ENCODE data around the gene SPATA6. TPM values are rescaled to one million over a fixed set of nuclear protein-coding genes. Genes with fewer than 3 reads are reported as not detected.

The SPATA6 gene
- total and polyA plus RNA-seq, 2 of the 13 experiments (the other 11 are each of a cell fraction or from before 2014, with no cell fraction given): 0.81 to 3.3 TPM

DNA sequence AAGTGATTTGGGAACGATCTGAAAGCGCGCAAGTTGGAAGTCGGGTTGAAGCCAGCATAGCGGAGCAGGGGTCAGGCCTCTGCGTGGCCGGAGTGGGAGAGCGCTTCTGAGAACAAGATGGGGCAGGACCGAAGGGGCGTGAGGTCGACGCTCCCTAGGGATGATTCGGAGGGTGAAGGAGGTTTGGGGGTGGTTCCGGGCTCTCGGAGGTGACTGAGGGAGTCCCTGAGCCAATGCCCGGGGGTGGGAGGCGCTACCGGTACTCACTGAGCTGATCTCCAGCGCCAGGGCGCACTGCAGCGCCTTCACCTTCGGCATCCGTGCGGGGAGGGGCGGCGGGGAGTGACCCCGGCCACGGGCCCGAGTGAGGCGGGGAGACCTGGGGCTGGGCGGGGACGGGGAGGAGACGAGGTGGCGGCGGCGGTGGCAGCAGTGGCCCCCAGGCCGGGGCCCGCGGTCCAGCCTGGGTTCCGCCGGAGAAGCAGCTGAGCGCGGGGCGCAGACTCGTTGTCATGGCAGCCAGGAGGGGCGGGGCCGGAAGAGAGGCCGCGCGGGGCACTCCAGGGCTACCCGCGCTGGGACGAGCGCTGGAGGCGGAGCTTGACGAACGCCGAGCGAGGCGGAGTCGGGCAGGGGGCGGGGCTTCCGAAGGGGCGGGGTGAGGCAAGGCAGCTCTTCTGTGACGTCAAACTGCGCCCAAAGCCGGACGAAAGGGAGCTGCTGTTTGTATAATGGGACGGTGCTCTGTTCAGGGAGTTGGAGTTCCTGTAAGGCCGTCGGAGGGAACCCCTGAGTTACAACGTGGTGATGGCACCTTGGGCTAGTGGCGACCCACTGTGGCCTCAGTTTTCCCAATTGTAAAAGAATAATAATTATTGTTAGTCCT, at the start of gene SPATA6 (continued):
- TF ChIP-seq, protein P1, sequence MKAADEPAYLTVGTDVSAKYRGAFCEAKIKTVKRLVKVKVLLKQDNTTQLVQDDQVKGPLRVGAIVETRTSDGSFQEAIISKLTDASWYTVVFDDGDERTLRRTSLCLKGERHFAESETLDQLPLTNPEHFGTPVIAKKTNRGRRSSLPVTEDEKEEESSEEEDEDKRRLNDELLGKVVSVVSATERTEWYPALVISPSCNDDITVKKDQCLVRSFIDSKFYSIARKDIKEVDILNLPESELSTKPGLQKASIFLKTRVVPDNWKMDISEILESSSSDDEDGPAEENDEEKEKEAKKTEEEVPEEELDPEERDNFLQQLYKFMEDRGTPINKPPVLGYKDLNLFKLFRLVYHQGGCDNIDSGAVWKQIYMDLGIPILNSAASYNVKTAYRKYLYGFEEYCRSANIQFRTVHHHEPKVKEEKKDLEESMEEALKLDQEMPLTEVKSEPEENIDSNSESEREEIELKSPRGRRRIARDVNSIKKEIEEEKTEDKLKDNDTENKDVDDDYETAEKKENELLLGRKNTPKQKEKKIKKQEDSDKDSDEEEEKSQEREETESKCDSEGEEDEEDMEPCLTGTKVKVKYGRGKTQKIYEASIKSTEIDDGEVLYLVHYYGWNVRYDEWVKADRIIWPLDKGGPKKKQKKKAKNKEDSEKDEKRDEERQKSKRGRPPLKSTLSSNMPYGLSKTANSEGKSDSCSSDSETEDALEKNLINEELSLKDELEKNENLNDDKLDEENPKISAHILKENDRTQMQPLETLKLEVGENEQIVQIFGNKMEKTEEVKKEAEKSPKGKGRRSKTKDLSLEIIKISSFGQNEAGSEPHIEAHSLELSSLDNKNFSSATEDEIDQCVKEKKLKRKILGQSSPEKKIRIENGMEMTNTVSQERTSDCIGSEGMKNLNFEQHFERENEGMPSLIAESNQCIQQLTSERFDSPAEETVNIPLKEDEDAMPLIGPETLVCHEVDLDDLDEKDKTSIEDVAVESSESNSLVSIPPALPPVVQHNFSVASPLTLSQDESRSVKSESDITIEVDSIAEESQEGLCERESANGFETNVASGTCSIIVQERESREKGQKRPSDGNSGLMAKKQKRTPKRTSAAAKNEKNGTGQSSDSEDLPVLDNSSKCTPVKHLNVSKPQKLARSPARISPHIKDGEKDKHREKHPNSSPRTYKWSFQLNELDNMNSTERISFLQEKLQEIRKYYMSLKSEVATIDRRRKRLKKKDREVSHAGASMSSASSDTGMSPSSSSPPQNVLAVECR (CRISPR knock-in tag; IDR thresholded peaks at IDR 0.05; ENCODE audit: borderline replicate concordance): peak; percentile 83; the same call in 1 of the 2 replicates
- TF ChIP-seq NPAS2 (CRISPR knock-in tag; IDR thresholded peaks at IDR 0.05; ENCODE audit: borderline replicate concordance): no peak
- TF ChIP-seq ZNF30 (CRISPR knock-in tag; IDR thresholded peaks at IDR 0.05): no peak
- no peak for TF ChIP-seq MAFG (CRISPR knock-in tag; IDR thresholded peaks at IDR 0.05)
- TF ChIP-seq, protein P2, sequence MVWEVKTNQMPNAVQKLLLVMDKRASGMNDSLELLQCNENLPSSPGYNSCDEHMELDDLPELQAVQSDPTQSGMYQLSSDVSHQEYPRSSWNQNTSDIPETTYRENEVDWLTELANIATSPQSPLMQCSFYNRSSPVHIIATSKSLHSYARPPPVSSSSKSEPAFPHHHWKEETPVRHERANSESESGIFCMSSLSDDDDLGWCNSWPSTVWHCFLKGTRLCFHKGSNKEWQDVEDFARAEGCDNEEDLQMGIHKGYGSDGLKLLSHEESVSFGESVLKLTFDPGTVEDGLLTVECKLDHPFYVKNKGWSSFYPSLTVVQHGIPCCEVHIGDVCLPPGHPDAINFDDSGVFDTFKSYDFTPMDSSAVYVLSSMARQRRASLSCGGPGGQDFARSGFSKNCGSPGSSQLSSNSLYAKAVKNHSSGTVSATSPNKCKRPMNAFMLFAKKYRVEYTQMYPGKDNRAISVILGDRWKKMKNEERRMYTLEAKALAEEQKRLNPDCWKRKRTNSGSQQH (CRISPR knock-in tag; IDR thresholded peaks at IDR 0.05; ENCODE audit: low read depth): no peak
- TF ChIP-seq ZNF772 (CRISPR knock-in tag; IDR thresholded peaks at IDR 0.05): 0 out of 2 replicates have a peak, but pooled peaks have one; percentile 52
- no peak for TF ChIP-seq ZNF101 (CRISPR knock-in tag; IDR thresholded peaks at IDR 0.05; ENCODE audit: borderline replicate concordance, low read depth)
- TF ChIP-seq HNRNPUL1 (IDR thresholded peaks at IDR 0.05; ENCODE audit: low read depth, low read length): no peak
- no peak for TF ChIP-seq ZNF773 (CRISPR knock-in tag; IDR thresholded peaks at IDR 0.05; ENCODE audit: borderline replicate concordance)
- no peak; the same call in 1 of the 2 replicates for TF ChIP-seq ZBTB7A (CRISPR knock-in tag; IDR thresholded peaks at IDR 0.05)
- TF ChIP-seq ZNF619 (CRISPR knock-in tag; IDR thresholded peaks at IDR 0.05): no peak
- TF ChIP-seq ZNF383 (CRISPR knock-in tag; IDR thresholded peaks at IDR 0.05; ENCODE audit: borderline replicate concordance): no peak
- TF ChIP-seq, protein P3, sequence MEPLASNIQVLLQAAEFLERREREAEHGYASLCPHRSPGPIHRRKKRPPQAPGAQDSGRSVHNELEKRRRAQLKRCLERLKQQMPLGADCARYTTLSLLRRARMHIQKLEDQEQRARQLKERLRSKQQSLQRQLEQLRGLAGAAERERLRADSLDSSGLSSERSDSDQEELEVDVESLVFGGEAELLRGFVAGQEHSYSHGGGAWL (CRISPR knock-in tag; IDR thresholded peaks at IDR 0.05): no peak
- TF ChIP-seq, protein P4, sequence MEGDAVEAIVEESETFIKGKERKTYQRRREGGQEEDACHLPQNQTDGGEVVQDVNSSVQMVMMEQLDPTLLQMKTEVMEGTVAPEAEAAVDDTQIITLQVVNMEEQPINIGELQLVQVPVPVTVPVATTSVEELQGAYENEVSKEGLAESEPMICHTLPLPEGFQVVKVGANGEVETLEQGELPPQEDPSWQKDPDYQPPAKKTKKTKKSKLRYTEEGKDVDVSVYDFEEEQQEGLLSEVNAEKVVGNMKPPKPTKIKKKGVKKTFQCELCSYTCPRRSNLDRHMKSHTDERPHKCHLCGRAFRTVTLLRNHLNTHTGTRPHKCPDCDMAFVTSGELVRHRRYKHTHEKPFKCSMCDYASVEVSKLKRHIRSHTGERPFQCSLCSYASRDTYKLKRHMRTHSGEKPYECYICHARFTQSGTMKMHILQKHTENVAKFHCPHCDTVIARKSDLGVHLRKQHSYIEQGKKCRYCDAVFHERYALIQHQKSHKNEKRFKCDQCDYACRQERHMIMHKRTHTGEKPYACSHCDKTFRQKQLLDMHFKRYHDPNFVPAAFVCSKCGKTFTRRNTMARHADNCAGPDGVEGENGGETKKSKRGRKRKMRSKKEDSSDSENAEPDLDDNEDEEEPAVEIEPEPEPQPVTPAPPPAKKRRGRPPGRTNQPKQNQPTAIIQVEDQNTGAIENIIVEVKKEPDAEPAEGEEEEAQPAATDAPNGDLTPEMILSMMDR (CRISPR knock-in tag; IDR thresholded peaks at IDR 0.05): 0 out of 2 replicates have a peak, but pooled peaks have one; percentile 21
- TF ChIP-seq MYNN (CRISPR knock-in tag; IDR thresholded peaks at IDR 0.05; ENCODE audit: low read depth): no peak
- no peak for TF ChIP-seq HMGA1 (CRISPR knock-in tag; conservative IDR thresholded peaks at IDR 0.05)
- TF ChIP-seq, protein P5, sequence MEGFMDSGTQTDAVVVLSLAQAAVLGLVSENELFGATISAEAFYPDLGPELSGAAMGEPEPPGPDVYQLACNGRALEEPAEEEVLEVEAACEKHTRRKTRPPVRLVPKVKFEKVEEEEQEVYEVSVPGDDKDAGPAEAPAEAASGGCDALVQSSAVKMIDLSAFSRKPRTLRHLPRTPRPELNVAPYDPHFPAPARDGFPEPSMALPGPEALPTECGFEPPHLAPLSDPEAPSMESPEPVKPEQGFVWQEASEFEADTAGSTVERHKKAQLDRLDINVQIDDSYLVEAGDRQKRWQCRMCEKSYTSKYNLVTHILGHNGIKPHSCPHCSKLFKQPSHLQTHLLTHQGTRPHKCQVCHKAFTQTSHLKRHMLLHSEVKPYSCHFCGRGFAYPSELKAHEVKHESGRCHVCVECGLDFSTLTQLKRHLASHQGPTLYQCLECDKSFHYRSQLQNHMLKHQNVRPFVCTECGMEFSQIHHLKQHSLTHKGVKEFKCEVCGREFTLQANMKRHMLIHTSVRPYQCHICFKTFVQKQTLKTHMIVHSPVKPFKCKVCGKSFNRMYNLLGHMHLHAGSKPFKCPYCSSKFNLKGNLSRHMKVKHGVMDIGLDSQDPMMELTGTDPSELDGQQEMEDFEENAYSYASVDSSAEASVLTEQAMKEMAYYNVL (CRISPR knock-in tag; IDR thresholded peaks at IDR 0.05; ENCODE audit: borderline replicate concordance): no peak
- TF ChIP-seq ERF (CRISPR knock-in tag; IDR thresholded peaks at IDR 0.05): no peak
- peak; percentile 65; the same call in 1 of the 2 replicates for TF ChIP-seq POGZ (CRISPR knock-in tag; IDR thresholded peaks at IDR 0.05)

Data from HepG2 (cell line).